Right kidney (tissue), 1 donor: ENCODE measurements around the gene PARD6G.
"Not testable (repeated sequence)": the region's sequence is repeated elsewhere in the genome, so short reads cannot be mapped to it uniquely, and the experiment has no call there.

Experiments used
- DNase-seq: peaks from one replicate; pipeline ENCODE4 v3.0.0-alpha.2; 2016

The PARD6G gene

GRCh38 chr18:80241919-80242777 is 5.2 kb downstream of the PARD6G start:
- no peak for DNase-seq

- no peak for DNase-seq
These were observed 7.5 kb downstream of the PARD6G start for GRCh38 chr18:80239830-80240229.

GRCh38 chr18:80238651-80239260 is 8.6 kb downstream of the PARD6G start:
- no peak for DNase-seq

GRCh38 chr18:80237519-80237918 is 9.8 kb downstream of the PARD6G start:
- not testable (repeated sequence) for DNase-seq

- no peak for DNase-seq
These were observed 12.9 kb downstream of the PARD6G start for GRCh38 chr18:80234398-80234797.

DNA sequence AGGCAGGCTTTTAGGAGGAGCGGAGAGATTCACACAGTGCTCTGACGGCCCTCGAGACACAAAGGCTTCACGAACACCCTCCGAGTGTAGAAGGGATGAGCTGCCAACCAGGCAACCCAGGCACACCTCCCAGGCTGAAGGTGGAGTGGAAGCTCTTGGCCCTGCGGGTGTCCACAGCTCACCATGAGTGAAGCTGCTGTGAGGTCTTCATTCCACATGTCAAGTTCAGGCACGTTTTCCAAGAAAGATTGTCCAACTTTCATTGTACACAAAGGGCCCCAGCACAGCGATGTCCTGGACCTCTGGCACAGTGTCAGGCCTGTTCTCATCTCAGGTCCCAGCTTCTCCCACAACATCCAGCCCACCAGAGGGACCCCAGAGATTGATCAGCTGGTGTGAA is 13.4 kb downstream of the PARD6G start:
- no peak for DNase-seq

GRCh38 chr18:80233201-80233835 is 14.0 kb downstream of the PARD6G start:
- DNase-seq: no peak

- DNase-seq: no peak
These were observed 14.6 kb downstream of the PARD6G start for GRCh38 chr18:80232710-80233109.

GRCh38 chr18:80232030-80232429 is 15.3 kb downstream of the PARD6G start:
- DNase-seq: no peak

- no peak for DNase-seq
These were observed 15.7 kb downstream of the PARD6G start for GRCh38 chr18:80231616-80232015.

- DNase-seq: no peak
These were observed 16.2 kb downstream of the PARD6G start for GRCh38 chr18:80231151-80231550.

GRCh38 chr18:80229766-80230745 is 17.3 kb downstream of the PARD6G start:
- no peak for DNase-seq

DNA sequence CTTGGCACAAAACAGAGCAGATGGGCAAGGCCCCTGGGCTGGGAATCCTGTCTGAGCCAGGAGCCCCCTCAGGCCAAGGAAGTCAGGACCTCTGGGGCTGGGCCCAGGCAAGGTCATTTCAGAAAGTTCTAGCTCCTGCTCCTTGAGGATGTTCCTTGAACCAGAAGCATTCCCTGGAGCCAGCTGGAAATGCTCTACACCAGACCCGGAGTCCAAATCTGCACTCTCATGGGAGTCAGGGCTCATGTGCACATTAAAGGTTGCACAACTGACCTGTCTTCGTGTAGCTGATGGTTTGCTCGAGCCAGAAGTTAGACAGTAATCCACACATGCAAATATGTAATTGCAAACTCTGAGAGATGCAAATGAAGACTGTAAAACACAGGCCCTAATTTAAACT is 18.0 kb downstream of the PARD6G start:
- DNase-seq: no peak

DNA sequence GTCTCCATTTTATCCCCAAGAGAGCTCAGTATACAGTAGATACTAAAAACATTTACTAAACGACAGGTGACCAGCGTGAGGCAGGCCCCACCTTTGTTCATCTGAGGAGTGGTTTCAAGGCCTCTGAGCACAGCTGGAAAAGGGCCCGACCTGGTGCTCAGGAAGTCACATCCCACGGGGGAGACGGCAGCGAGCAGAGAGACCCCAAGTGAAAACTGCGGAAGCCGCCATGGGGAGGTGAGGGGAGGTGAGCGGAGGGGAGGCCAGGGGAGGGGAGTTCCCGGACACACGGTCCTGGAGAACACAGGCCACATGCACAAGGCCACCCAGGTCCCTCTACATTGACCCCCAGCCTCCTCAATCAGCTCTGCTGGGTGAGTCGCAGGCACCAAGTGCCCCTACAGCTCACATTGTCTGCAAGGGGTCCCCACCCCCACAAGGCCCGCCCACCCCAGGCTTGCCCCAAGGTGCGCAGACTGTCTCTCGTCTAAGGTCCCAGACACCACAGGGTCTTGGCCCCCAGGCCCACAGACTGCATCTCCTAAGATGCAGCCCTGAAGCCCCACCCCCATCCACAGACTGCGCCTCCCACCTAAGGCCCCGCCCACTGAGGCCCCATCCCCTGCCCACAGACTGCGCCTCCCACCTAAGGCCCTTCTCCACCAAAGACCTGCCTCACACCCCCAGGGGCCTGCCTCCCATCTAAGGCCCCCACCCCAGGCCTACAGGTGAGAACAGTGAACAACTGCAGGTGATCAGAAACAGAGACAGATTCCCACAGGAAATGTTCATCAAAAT is 19.1 kb downstream of the PARD6G start:
- no peak for DNase-seq

DNA sequence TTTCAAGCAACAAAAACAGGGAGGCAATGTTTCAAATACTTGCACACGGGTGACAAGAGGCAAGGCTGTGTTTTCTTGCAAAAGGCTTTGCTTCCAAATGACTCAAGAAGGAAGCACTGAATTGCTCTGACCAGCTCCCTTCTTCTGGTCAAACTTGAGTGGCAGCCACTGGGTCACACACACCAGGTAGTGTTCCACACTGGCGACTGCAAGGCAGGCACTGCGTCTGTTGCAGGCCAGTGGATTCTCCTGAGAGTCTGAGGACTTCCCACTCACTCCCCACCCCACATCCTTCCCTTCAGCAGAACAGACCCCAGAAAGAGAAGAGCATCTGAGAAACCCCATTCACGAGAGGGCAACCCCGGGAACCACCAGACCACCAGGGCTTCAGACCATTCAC is 19.8 kb downstream of the PARD6G start:
- no peak for DNase-seq

GRCh38 chr18:80225685-80226084 is 21.6 kb downstream of the PARD6G start:
- DNase-seq: no peak

- no peak for DNase-seq
These were observed 23.6 kb downstream of the PARD6G start for GRCh38 chr18:80223581-80224148.

- DNase-seq: not testable (repeated sequence)
These were observed 27.8 kb downstream of the PARD6G start for GRCh38 chr18:80219488-80219887.

- DNase-seq: no peak
These were observed 28.7 kb downstream of the PARD6G start for GRCh38 chr18:80218341-80219227.

DNA sequence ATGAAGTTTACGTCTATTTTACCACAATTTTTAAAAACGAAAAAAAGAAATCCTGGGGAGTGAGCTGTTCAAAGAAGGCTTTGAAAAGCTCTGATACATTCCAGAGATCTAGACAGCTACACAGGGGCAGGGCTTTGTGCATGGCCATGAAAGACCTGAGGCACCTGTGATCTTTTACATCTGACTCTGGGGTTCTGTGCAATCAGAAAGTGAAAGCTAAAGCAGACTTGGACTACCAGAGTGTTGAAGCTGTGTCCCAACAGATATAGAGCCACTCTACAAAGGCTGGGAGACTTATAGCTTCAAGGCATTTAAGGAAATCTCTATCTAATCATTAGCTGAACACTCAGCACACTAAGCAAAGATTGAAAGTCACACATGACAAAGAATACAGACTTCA is 34.1 kb downstream of the PARD6G start:
- no peak for DNase-seq
